H1 (cell line): ENCODE data around the gene TFCP2. TPM values are rescaled to one million over a fixed set of nuclear protein-coding genes. Genes with fewer than 3 reads are reported as not detected.

Experiments used
- CTCF ChIA-PET: fragments of 300-600 bp; sonication (Branson Sonifier 250); formaldehyde crosslinking; loops from one replicate; lab custom pipeline; 2021; ENCODE audit not compliant: partially characterized antibody; lab: Charles Lee
- POLR2A ChIA-PET: fragments of 300-600 bp; sonication (Branson Sonifier 250); formaldehyde crosslinking; loops from one replicate; lab custom pipeline; 2021; ENCODE audit warnings: inconsistent platforms; ENCODE audit not compliant: partially characterized antibody; lab: Charles Lee
- DNase-seq, 2 experiments: peaks; one replicate each; pipeline versions ENCODE4 v3.0.0 to v3.0.0-alpha.2; 2010 to 2022; ENCODE audit warnings: low spot score in 2 of 2, low read depth in 1 of 2, mixed read lengths in 1 of 2
- FAIRE-seq: peaks from 2 replicates; lab custom pipeline; 2011; peaks lifted over from hg19 to GRCh38; lab: Jason Lieb, UNC
- H2AFZ ChIP-seq: 2 replicates; pipeline ENCODE4 v1.8.1; 2012; ENCODE audit warnings: low read length, inconsistent platforms
- H2AK5ac ChIP-seq: 2 replicates; pipeline ENCODE4 v1.6.1; 2013; ENCODE audit warnings: low read depth, low read length
- H2BK120ac ChIP-seq: replicated peaks from 2 replicates; pipeline ENCODE3; 2013; ENCODE audit warnings: low read depth, low read length, inconsistent platforms
- H2BK12ac ChIP-seq: 2 replicates; pipeline ENCODE4 v1.6.1; 2013; ENCODE audit warnings: low read depth, low read length
- H2BK15ac ChIP-seq: 2 replicates; pipeline ENCODE4 v1.6.1; 2013; ENCODE audit warnings: low read length
- H2BK20ac ChIP-seq: 2 replicates; pipeline ENCODE4 v1.6.1; 2013; ENCODE audit warnings: low read length
- H2BK5ac ChIP-seq: 2 replicates; pipeline ENCODE4 v1.6.1; 2013; ENCODE audit warnings: low read depth, low read length
- H3K14ac ChIP-seq: 2 replicates; pipeline ENCODE4 v1.6.1; 2013; ENCODE audit warnings: inconsistent platforms; ENCODE audit not compliant: insufficient read length
- H3K18ac ChIP-seq: 2 replicates; pipeline ENCODE4 v1.6.1; 2013; ENCODE audit warnings: low read length; ENCODE audit errors: extremely low read depth
- H3K23ac ChIP-seq: 2 replicates; pipeline ENCODE4 v1.6.1; 2013; ENCODE audit warnings: inconsistent platforms; ENCODE audit not compliant: insufficient read length
- H3K23me2 ChIP-seq: 2 replicates; pipeline ENCODE4 v1.6.1; 2013; ENCODE audit warnings: low read depth, low read length
- H3K27ac ChIP-seq: 2 replicates; pipeline ENCODE4 v1.6.1; 2011; ENCODE audit warnings: low read depth, low read length, inconsistent platforms
- H3K27me3 ChIP-seq, 4 experiments: replicated peaks in 1 of 4; 1 replicate in 1 of 4; 2 replicates in 3 of 4; pipeline versions ENCODE4 v1.6.1 to v1.8.1; 2011 to 2013; ENCODE audit warnings: low read length in 3 of 4, mild to moderate bottlenecking in 3 of 4, inconsistent platforms in 2 of 4, mixed read lengths in 2 of 4, moderate library complexity in 1 of 4; ENCODE audit not compliant: control insufficient read depth in 3 of 4, insufficient read depth in 3 of 4; ENCODE audit errors: extremely low read depth in 1 of 4
- H3K36me3 ChIP-seq, 4 experiments: 2 replicates each; pipeline versions ENCODE4 v1.6.1 to v1.8.1; 2011 to 2013; ENCODE audit warnings: mild to moderate bottlenecking in 4 of 4, low read length in 3 of 4, moderate library complexity in 2 of 4, control low read depth in 1 of 4, inconsistent platforms in 1 of 4; ENCODE audit not compliant: insufficient read depth in 4 of 4, control insufficient read depth in 2 of 4
- H3K4ac ChIP-seq: replicated peaks from 2 replicates; pipeline ENCODE3; 2013; ENCODE audit warnings: low read length, low read depth, mixed read lengths, inconsistent platforms; ENCODE audit not compliant: insufficient read length
- H3K4me1 ChIP-seq, 4 experiments: replicated peaks in 1 of 4; 1 replicate in 1 of 4; 2 replicates in 3 of 4; pipeline versions ENCODE4 v1.6.1 to v1.8.1; 2011 to 2013; ENCODE audit warnings: low read length in 3 of 4, inconsistent platforms in 2 of 4, mixed read lengths in 1 of 4; ENCODE audit not compliant: insufficient read depth in 4 of 4, control insufficient read depth in 3 of 4
- H3K4me2 ChIP-seq, 2 experiments: 2 replicates each; pipeline versions ENCODE4 v1.6.1 to v1.8.1; 2011 to 2013; ENCODE audit warnings: low read depth in 2 of 2, low read length in 2 of 2, control low read depth in 1 of 2, inconsistent platforms in 1 of 2, mild to moderate bottlenecking in 1 of 2; ENCODE audit not compliant: insufficient read depth in 1 of 2
- H3K4me3 ChIP-seq, 4 experiments: fragments of 200-600, 300-600 bp in 1 of 4; sonication (generic), shearing (Covaris generic), sonication (Bioruptor Twin) in 1 of 4; 2 replicates each; pipeline versions ENCODE4 v1.5.1 to v1.8.1; 2011 to 2016; ENCODE audit warnings: low read length in 4 of 4, low read depth in 3 of 4, control low read depth in 2 of 4, inconsistent platforms in 2 of 4, mild to moderate bottlenecking in 2 of 4, mixed read lengths in 1 of 4, moderate library complexity in 1 of 4; ENCODE audit not compliant: insufficient read depth in 2 of 4; ENCODE audit errors: extremely low read depth in 1 of 4
- H3K56ac ChIP-seq: replicated peaks from 2 replicates; pipeline ENCODE3; 2013; ENCODE audit warnings: low read depth, mild to moderate bottlenecking, mixed read lengths, low read length, inconsistent platforms; ENCODE audit not compliant: insufficient read length
- H3K79me1 ChIP-seq: 2 replicates; pipeline ENCODE4 v1.6.1; 2013; ENCODE audit warnings: low read depth, low read length, control low read depth
- H3K79me2 ChIP-seq, 2 experiments: 2 replicates each; pipeline versions ENCODE4 v1.6.1 to v1.8.1; 2012 to 2013; ENCODE audit warnings: low read length in 2 of 2, mild to moderate bottlenecking in 2 of 2, inconsistent platforms in 1 of 2; ENCODE audit not compliant: insufficient read depth in 2 of 2, control insufficient read depth in 1 of 2
- H3K9ac ChIP-seq, 4 experiments: replicated peaks in 1 of 4; 1 replicate in 1 of 4; 2 replicates in 3 of 4; pipeline versions ENCODE4 v1.6.1 to v1.8.1; 2011 to 2013; ENCODE audit warnings: low read depth in 3 of 4, low read length in 3 of 4, control low read depth in 2 of 4, mild to moderate bottlenecking in 2 of 4, moderate library complexity in 2 of 4, inconsistent platforms in 1 of 4; ENCODE audit errors: extremely low read depth in 1 of 4
- H3K9me3 ChIP-seq, 2 experiments: 2 replicates each; pipeline versions ENCODE4 v1.6.1 to v1.8.1; 2012 to 2013; ENCODE audit warnings: mild to moderate bottlenecking in 2 of 2, moderate library complexity in 2 of 2, control low read depth in 1 of 2, inconsistent platforms in 1 of 2, low read depth in 1 of 2, low read length in 1 of 2, mixed read lengths in 1 of 2; ENCODE audit not compliant: insufficient read depth in 2 of 2
- H4K20me1 ChIP-seq, 2 experiments: replicated peaks in 1 of 2; 2 replicates each; pipeline versions ENCODE3 to v1.8.1; 2011 to 2013; ENCODE audit warnings: inconsistent platforms in 2 of 2, low read length in 2 of 2, mild to moderate bottlenecking in 1 of 2; ENCODE audit not compliant: insufficient read depth in 2 of 2, control insufficient read depth in 1 of 2
- H4K5ac ChIP-seq: 2 replicates; pipeline ENCODE4 v1.6.1; 2013; ENCODE audit warnings: low read length, low read depth, mixed read lengths, inconsistent platforms; ENCODE audit not compliant: insufficient read length
- H4K8ac ChIP-seq: 2 replicates; pipeline ENCODE4 v1.8.0; 2013; ENCODE audit warnings: mild to moderate bottlenecking, moderate library complexity, low read length, inconsistent platforms; ENCODE audit not compliant: insufficient read depth; ENCODE audit errors: extremely low read depth
- H4K91ac ChIP-seq: replicated peaks from 2 replicates; pipeline ENCODE3; 2013; ENCODE audit warnings: low read length, mixed read lengths, inconsistent platforms; ENCODE audit not compliant: insufficient read length
- ASH2L ChIP-seq: fragments of 200-600, 300-600 bp; sonication (generic); IDR thresholded peaks from one replicate; pipeline ENCODE4 v1.7.1; 2017; ENCODE audit warnings: low read length
- ATF2 ChIP-seq: IDR thresholded peaks from 2 replicates; pipeline ENCODE4 v1.6.1; 2012; ENCODE audit warnings: low read length, inconsistent platforms
- BCL11A ChIP-seq, 2 experiments: IDR thresholded peaks; one replicate each; pipeline ENCODE4 v1.6.1; 2011; ENCODE audit warnings: low read depth in 2 of 2, low read length in 2 of 2, mild to moderate bottlenecking in 2 of 2
- CBX5 ChIP-seq: fragments of 300-800, 300-1000 bp; sonication (generic); IDR thresholded peaks from 2 replicates; pipeline ENCODE4 v1.7.1; 2016; ENCODE audit warnings: antibody characterized with exemption, low read length, low read depth
- CEBPB ChIP-seq: IDR thresholded peaks from 2 replicates; pipeline ENCODE4 v1.6.1; 2012; ENCODE audit warnings: low read depth, low read length
- CHD1 ChIP-seq: IDR thresholded peaks from 2 replicates; pipeline ENCODE4 v1.6.1; 2012; ENCODE audit warnings: low read depth, low read length, improper control_type of control experiment
- EZH2 ChIP-seq: fragments of 200-600 bp; sonication (generic); IDR thresholded peaks from 2 replicates; pipeline ENCODE4 v1.7.1; 2012; ENCODE audit warnings: low read depth, mild to moderate bottlenecking, moderate library complexity, low read length, inconsistent platforms; ENCODE audit not compliant: severe bottlenecking
- JUN ChIP-seq: IDR thresholded peaks from 2 replicates; pipeline ENCODE4 v1.6.1; 2011; ENCODE audit warnings: low read depth, mild to moderate bottlenecking, improper control_type of control experiment, low read length
- JUND ChIP-seq: IDR thresholded peaks from 2 replicates; pipeline ENCODE4 v1.6.1; 2011; ENCODE audit warnings: mild to moderate bottlenecking, improper control_type of control experiment, low read length
- NANOG ChIP-seq: IDR thresholded peaks from 2 replicates; pipeline ENCODE4 v1.6.1; 2011; ENCODE audit warnings: low read length, low read depth, mild to moderate bottlenecking, inconsistent platforms; ENCODE audit not compliant: insufficient read depth, poor library complexity, severe bottlenecking
- POLR2AphosphoS5 ChIP-seq: IDR thresholded peaks from 2 replicates; pipeline ENCODE4 v1.6.1; 2011; ENCODE audit warnings: low read depth, low read length
- TAF1 ChIP-seq: IDR thresholded peaks from 2 replicates; pipeline ENCODE4 v1.6.1; 2011; ENCODE audit warnings: mild to moderate bottlenecking, low read depth, low read length
- WGBS, 2 experiments: shearing (Covaris generic) in 1 of 2; methylation state at CpG; one replicate each; pipeline versions ENCODE4 v1.1.6 to v1.1.7; 2013 to 2015; ENCODE audit warnings: low lambda C conversion rate in 2 of 2, mixed read lengths in 2 of 2, inconsistent platforms in 1 of 2, low coverage in 1 of 2, missing lambda C conversion rate in 1 of 2; ENCODE audit not compliant: insufficient replicate concordance in 2 of 2, insufficient coverage in 1 of 2, insufficient read length in 1 of 2; ENCODE audit errors: extremely low coverage in 1 of 2, missing lambda C conversion rate in 1 of 2; 5-methylcytosine and 5-hydroxymethylcytosine counted together
- polyA plus RNA-seq, 7 experiments: library from polyadenylated mRNA; depleted of rRNA in 3 of 7; stranded (reverse) in 5 of 7; unstranded in 2 of 7; fragments of >200 nt in 5 of 7; fragments of 200-250 nt in 2 of 7; gene quantifications; 1 replicate in 5 of 7; 2 replicates in 1 of 7; 4 replicates in 1 of 7; pipeline versions ENCODE4 v1.2.1 to v1.2.3, GENCODE V29; 2011 to 2013; ENCODE audit warnings: missing spikeins in 2 of 7, mixed read lengths in 2 of 7
- total RNA-seq: library from RNA; stranded (reverse); fragmentation: NEBNext Ultra II Directional; extraction: Animal tissue kit (Norgen Biotek cat#: 25700); gene quantifications from 2 replicates; pipeline ENCODE4 v1.2.1, GENCODE V29; 2021

Gene TFCP2
- total and polyA plus RNA-seq, 2 of the 8 experiments (the other 6 are each of a cell fraction or from before 2014, with no cell fraction given): 19.8 to 49.2 TPM

- Histone ChIP-seq H3K9ac (no peak overlapping the region), H3K23me2 (no peaks in the 10 kb centered on the region), H2BK12ac (no peak overlapping the region), H2BK5ac (no peak overlapping the region), H3K4ac (no peak overlapping the region), H4K5ac (no peak overlapping the region), H3K79me2 (no peaks in the 10 kb centered on the region), H4K91ac (no peak overlapping the region), H4K8ac (no peak overlapping the region), H3K4me2 (no peak overlapping the region), H3K23ac (no peak overlapping the region), H2BK120ac (no peak overlapping the region), H3K79me1 (no peaks in the 10 kb centered on the region), H3K14ac (no peak overlapping the region), H3K4me1 (no peaks in the 10 kb centered on the region), H3K9me3 (no peaks in the 10 kb centered on the region), H3K27me3 (no peaks in the 10 kb centered on the region; a peak in 1 of 7 replicates), H3K36me3 (no peaks in the 10 kb centered on the region)
- CTCF ChIA-PET: no interaction called here
- 88% methylated on average over 5 of the region's 5 CpGs; no CpG with 5 or more reads in 1 of the 2 experiments for WGBS, 2 experiments
- POLR2A ChIA-PET: interaction anchor here (1.3 kb wide), 1 partner anchor 14 kb away, joined by 3 read pairs; no protein-coding TSS in a partner anchor
- FAIRE-seq (no peak), DNase-seq (no peak)
- TF ChIP-seq ASH2L (no peak), ATF2 (no peak), POLR2AphosphoS5 (no peak), CEBPB (no peak), CBX5 (no peak), NANOG (no peak), CHD1 (no peak), JUND (no peak), EZH2 (no peak), TAF1 (no peak), BCL11A (IDR thresholded peaks at IDR 0.05; ENCODE audit: low read depth in 2 of 2, low read length in 2 of 2) (no peak), JUN (no peak)
- TF ChIP-seq, all 59 proteins: peak for 0
- Histone ChIP-seq H3K56ac (no peak overlapping the region), H2AK5ac (no peak overlapping the region), H2AFZ (no peak overlapping the region), H3K4me3 (no peak overlapping the region), H4K20me1 (no peaks in the 10 kb centered on the region), H2BK20ac (no peak overlapping the region), H3K18ac (no peak overlapping the region), H3K27ac (no peak overlapping the region), H2BK15ac (no peak overlapping the region)
These were observed 29.8 kb upstream of the TFCP2 start for GRCh38 chr12:51202718-51203117.
